IPS DF 6.9 (cell line): ENCODE results near the gene NDUFA12.

Source experiments
- DNase-seq: peaks from one replicate; pipeline ENCODE4 v3.0.0-alpha.2; 2013; ENCODE audit warnings: low read depth, low spot score
- H3K27ac ChIP-seq: one replicate; pipeline ENCODE4 v1.5.1; 2013; ENCODE audit warnings: low read length, control low read depth
- H3K27me3 ChIP-seq: 2 replicates; pipeline ENCODE4 v1.6.1; 2013; ENCODE audit warnings: mild to moderate bottlenecking, low read length; ENCODE audit not compliant: control insufficient read depth, insufficient read depth
- H3K36me3 ChIP-seq: 2 replicates; pipeline ENCODE4 v1.6.1; 2013; ENCODE audit warnings: low read length; ENCODE audit not compliant: control insufficient read depth, insufficient read depth
- H3K4me1 ChIP-seq: 2 replicates; pipeline ENCODE4 v1.6.1; 2013; ENCODE audit warnings: low read length; ENCODE audit not compliant: control insufficient read depth, insufficient read depth
- H3K4me3 ChIP-seq: 2 replicates; pipeline ENCODE4 v1.5.1; 2013; ENCODE audit warnings: mild to moderate bottlenecking, low read length
- H3K9me3 ChIP-seq: 2 replicates; pipeline ENCODE4 v1.6.1; 2013; ENCODE audit warnings: low read length, inconsistent platforms; ENCODE audit not compliant: control insufficient read depth, insufficient read depth
- WGBS: extraction: QIAGEN DNeasy Blood & Tissue Kit; methylation state at CpG from one replicate; pipeline ENCODE4 v1.1.7; 2013; ENCODE audit warnings: mixed read lengths, missing lambda C conversion rate; ENCODE audit not compliant: insufficient read length, insufficient coverage; 5-methylcytosine and 5-hydroxymethylcytosine counted together

NDUFA12 gene

DNA sequence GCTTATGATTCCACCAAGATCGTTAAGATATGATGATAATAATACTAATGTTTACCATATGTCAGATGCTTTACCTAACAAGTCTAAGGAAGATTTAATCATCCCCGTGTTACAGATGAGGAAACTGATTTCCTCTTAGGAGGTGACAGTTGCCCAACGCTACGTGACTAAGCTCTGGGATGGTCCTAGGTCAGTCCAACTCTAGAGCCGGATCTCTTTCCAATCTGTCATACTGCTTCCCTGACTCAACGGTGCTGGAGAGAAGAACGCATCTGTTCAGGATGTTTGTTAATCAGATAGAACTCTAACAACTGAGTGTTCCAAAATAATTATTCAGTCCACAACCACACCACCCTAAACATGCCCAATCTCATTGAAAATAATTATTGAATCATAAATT lies 39.8 kb downstream of the NDUFA12 start:
- Histone ChIP-seq H3K4me3 (no peak overlapping the region), H3K36me3 (no peaks in the 10 kb centered on the region), H3K27me3 (no peaks in the 10 kb centered on the region), H3K27ac (no peak overlapping the region), H3K9me3 (no peaks in the 10 kb centered on the region), H3K4me1 (no peaks in the 10 kb centered on the region)
- DNase-seq, result no peak
- no CpG with 5 or more reads among the region's 7 CpGs for WGBS

DNA sequence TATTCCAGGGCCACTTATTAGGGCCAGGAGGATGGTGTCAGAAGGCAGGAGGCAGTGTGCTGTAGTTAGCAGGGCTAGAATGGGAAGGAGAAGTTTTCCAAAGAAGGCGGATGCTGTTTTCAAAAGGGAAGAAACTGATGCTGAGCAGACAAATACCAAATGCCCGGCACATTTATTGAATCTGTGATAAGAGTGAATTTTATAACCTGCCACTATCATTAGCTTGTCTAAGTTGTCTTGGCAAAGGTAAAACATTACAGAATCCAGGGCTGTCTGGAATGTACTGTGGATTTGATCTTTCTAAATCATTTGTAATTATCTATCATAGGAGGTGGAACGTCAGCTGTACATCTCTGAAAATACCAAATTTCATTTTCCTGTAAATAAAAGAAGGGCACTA lies 40.8 kb downstream of the NDUFA12 start:
- H3K27ac ChIP-seq, result no peak overlapping the region

DNA sequence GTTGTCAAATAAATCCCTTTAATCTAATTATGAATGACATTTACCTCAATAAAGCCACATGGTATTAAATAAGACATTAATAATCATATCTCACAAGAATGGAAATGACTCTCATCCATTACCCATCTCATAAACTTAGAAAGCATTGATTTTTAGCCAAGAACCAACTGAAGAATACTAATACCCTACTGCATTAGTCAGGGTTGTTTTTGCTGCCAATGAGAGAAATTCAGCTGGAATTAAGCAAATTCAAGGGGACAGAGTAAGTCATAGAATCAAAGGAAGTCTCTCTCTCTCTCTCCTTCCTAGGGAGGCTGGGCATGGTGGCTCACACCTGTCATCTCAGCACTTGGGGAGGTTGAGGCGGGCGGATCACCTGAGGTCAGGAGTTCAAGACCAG lies 41.6 kb downstream of the NDUFA12 start:
- Histone ChIP-seq H3K4me3 (no peak overlapping the region), H3K4me1 (no peaks in the 10 kb centered on the region), H3K27ac (no peak overlapping the region), H3K36me3 (no peaks in the 10 kb centered on the region), H3K9me3 (no peaks in the 10 kb centered on the region), H3K27me3 (no peaks in the 10 kb centered on the region)
- no CpG with 5 or more reads among the region's 2 CpGs for WGBS
- DNase-seq, result no peak

More for the DNA sequence above, 40.8 kb downstream of the NDUFA12 start:
- no peak overlapping the region for H3K4me3 ChIP-seq
- no peaks in the 10 kb centered on the region for H3K36me3 ChIP-seq
- no peaks in the 10 kb centered on the region for H3K9me3 ChIP-seq
- WGBS, result no CpG with 5 or more reads among the region's 3 CpGs
- H3K4me1 ChIP-seq, result no peaks in the 10 kb centered on the region
- DNase-seq, result no peak
- H3K27me3 ChIP-seq, result no peaks in the 10 kb centered on the region

DNA sequence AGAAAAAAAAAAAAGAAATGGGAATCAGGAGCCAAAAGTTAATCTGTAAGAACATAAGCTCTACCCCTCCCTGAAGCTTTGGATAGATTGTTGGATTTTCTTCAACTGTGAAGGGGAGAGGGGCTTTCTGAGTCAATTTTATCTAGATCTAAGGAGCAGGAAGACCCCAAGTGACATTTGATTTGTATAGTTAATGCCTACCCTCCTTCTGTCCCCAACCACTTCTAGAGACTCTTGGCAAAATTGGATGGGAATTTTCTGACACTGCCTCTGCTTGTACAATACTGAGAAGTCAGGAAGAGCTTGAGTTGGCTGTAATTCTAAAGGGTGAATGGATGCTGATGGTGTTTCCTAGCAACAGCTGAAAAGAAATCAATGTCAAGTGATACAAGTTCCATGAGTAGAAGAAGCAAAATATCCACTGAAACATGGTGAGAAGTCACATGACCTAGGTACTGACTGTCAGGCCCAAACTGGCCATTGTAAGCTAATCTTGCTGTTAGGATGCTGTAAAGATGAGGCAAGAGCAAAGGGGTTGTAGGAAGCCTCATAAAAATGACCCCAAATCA lies 42.2 kb downstream of the NDUFA12 start:
- no peak overlapping the region for H3K27ac ChIP-seq
- H3K4me3 ChIP-seq, result no peak overlapping the region
- H3K9me3 ChIP-seq, result no peaks in the 10 kb centered on the region
- no peaks in the 10 kb centered on the region for H3K27me3 ChIP-seq
- H3K36me3 ChIP-seq, result no peaks in the 10 kb centered on the region
- DNase-seq, result no peak
- H3K4me1 ChIP-seq, result no peaks in the 10 kb centered on the region

DNA sequence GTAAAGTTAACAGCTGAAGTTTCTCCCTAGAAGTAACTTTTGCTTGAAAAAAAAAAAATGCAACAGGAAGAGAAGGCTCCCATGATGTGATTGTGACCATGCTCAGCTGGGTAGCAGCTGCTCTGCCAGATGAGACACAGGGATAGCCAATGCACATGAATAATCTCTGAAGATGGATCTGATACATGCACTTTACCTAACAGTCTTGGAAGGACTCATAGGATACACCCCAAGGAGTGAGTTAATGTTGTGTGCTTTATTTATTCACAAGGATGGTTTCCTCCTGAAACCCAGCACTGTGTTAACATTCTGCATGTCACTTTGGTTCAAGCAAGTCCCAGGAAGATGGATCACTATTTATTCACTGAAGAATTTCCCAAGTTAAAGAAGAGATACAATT lies 46.5 kb downstream of the NDUFA12 start:
- no peak for DNase-seq
- no peak overlapping the region for H3K27ac ChIP-seq
- no peaks in the 10 kb centered on the region for H3K36me3 ChIP-seq
- H3K27me3 ChIP-seq, result no peaks in the 10 kb centered on the region
- no peaks in the 10 kb centered on the region for H3K4me1 ChIP-seq
- H3K9me3 ChIP-seq, result no peaks in the 10 kb centered on the region
- no peak overlapping the region for H3K4me3 ChIP-seq

DNA sequence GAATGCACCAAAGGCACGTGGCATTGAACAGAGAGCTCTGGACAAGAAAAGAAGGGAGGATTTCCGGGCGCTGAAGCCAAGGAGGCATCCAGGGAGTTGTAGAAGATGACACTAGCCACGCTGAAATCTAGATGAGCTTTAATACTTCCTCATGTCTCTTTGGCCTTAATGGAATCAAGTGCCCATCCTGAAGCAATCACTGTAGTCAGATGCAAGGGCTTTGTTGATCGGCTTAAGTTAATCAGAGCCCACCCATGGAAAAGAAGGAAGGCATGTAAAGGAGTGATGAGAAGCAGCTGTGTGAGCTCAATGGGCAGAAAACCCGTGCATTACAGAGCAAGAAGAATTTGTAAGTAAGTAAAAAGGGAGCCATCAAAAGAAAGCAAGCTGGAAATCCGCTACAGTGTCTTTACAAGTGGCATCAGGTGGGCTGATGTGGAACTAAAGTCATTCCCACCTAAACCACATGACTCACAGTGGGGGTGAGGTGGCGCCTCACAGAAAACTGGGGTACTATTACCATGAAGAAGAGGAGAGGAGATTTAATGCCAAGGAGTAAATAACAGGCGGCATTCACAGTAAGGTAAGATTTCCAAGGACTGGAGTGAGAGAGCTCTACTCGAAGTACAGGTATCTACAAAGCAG lies 48.4 kb downstream of the NDUFA12 start:
- no peak overlapping the region for H3K27ac ChIP-seq
- no peak overlapping the region for H3K4me3 ChIP-seq
- no CpG with 5 or more reads among the region's 10 CpGs for WGBS
- H3K36me3 ChIP-seq, result no peaks in the 10 kb centered on the region
- no peaks in the 10 kb centered on the region for H3K4me1 ChIP-seq
- DNase-seq, result no peak
- no peaks in the 10 kb centered on the region for H3K9me3 ChIP-seq
- no peaks in the 10 kb centered on the region for H3K27me3 ChIP-seq

DNA sequence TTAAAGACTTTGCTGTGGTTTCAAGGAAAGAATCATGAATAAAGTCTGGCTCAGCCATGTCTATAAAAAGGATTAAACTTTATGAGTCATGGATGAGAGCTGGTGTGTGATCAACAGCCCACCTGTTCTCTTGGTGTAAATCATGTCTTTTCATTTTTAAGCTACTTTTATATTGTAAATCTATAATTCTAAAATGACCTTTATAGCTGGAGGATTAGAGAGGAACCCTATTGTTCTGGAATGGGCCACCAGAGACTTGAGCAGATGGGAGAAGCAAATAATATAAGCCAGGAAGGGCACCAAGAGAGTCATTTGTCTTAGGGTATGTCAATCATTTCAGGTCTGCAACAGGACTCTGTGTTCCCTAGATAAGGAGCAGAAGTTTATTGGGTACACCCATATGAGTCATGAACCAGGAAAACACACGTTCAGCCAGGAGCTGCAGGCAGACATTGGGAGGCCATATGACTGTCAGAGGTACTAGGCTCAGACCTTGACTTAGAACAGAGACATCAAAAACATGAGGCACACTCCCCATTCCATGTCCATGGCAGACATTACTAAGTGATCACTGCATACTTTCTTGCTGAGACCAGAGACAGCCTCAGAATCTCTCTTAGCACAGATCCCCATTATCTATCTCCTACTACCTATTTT lies 49.3 kb downstream of the NDUFA12 start:
- Histone ChIP-seq H3K9me3 (no peaks in the 10 kb centered on the region), H3K27me3 (no peaks in the 10 kb centered on the region), H3K4me3 (no peak overlapping the region), H3K4me1 (no peaks in the 10 kb centered on the region), H3K27ac (no peak overlapping the region), H3K36me3 (no peaks in the 10 kb centered on the region)
- no CpG with 5 or more reads among the region's 1 CpG for WGBS
- DNase-seq, result no peak

DNA sequence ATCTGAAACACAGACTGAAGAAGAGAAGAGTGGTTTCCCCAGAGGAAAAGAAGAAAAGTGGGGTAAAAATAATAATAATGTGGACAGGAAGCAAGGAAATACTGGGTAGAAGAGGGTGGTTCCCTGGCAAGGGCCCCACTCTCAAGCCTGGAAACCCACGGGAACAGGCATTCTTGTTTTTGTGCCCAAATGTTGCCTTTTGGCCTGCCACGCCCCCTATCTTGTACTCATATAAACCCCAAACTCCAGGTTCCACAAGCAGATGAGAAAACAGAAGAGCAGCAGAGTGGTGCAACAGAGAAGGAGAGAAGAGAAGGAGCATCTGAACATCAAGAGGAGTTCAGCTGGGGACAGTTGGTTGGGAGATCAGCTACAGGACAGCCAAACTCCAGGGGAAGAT lies 51.2 kb downstream of the NDUFA12 start:
- no CpG with 5 or more reads among the region's 2 CpGs for WGBS
- Histone ChIP-seq H3K27me3 (no peaks in the 10 kb centered on the region), H3K27ac (no peak overlapping the region), H3K36me3 (no peaks in the 10 kb centered on the region), H3K4me1 (no peaks in the 10 kb centered on the region), H3K9me3 (no peaks in the 10 kb centered on the region), H3K4me3 (no peak overlapping the region)
- DNase-seq, result no peak

DNA sequence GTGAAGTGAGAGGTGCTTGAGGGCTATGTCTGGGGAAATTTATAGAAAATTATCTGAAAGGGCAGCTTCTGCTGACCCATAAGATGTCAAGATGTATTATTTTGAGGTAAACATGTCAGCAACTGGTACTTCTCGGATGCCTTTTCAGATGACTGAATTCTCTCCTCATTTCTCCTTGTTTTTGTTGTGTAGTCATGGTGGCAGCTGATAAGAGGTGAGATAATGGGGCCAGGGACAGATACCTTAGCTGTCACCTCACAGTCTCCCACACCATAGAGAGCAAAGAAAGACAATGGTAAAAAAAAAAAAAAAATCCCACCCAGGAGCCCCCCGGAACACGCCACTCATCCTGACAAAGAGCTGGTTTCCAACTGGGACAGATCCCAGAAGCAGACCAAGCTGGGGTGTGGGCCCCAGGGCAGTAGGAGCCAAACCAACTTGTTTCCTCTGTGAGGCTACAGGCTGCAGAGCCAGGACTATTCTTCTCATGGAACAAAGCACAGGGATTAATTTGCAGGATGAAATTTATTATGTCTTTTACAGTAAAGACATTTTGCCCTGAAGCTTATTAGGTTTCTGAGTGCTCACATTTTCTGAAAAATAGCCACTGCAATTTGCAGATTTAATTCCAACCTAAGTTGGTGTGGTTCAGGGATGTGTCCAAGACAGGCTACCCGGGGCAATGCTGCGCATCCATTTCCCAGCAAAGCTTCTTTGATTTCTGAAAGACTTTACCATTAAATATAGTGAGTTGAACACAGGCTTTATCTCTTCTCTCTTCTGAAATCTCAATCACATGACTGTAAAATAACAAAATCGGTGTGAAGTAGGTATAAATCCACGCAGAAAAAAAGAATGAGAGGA lies 52.2 kb downstream of the NDUFA12 start:
- WGBS, result no CpG with 5 or more reads among the region's 7 CpGs
- Histone ChIP-seq H3K9me3 (no peaks in the 10 kb centered on the region), H3K27ac (no peak overlapping the region), H3K4me1 (no peaks in the 10 kb centered on the region), H3K27me3 (no peaks in the 10 kb centered on the region), H3K36me3 (no peaks in the 10 kb centered on the region), H3K4me3 (no peak overlapping the region)
- DNase-seq, result no peak

DNA sequence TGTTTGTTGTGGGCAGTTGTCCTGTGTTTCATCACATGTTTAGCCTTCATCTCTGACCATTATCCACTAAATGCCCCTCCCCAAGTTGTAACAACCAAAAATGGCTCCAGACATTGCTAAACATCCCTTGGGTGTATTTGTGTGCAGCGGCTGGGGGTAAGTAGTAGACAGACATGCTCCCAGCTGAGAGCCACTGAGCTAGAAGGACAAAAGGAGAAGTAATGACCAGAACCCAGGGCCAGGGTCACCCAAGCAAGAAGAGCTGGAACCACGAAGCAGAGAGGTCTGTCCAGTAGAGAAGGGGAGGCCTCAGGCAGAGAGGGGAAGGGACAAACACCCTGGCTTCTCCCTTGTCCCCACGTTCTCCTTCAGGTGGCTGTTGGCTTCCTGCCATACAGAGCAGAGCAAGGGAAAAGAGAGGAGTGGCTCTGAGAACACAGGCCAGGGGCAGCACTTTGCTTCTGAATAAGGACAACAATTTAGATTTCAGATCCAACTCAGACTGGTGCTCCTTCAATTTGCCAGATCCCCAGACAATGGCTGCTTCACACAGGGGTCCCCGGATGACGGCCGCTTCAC lies 55.2 kb downstream of the NDUFA12 start:
- Histone ChIP-seq H3K36me3 (no peaks in the 10 kb centered on the region), H3K4me3 (no peak overlapping the region), H3K27ac (no peak overlapping the region), H3K27me3 (no peaks in the 10 kb centered on the region), H3K4me1 (no peaks in the 10 kb centered on the region), H3K9me3 (no peaks in the 10 kb centered on the region)
- DNase-seq, result no peak
- no CpG with 5 or more reads among the region's 6 CpGs for WGBS
